ENCODE data around the gene ZNF846.

- TF ChIP-seq REST (IDR thresholded peaks at IDR 0.05; ENCODE audit: unreplicated experiment), result no peak
- no peak for TF ChIP-seq CTCF (conservative IDR thresholded peaks at IDR 0.05; ENCODE audit: low read depth in 2 of 2)
- TF ChIP-seq CREB1 (CRISPR knock-in tag; IDR thresholded peaks at IDR 0.05; ENCODE audit: low read depth), result no peak
- TF ChIP-seq EZH2phosphoT487 (IDR thresholded peaks at IDR 0.05; ENCODE audit: unreplicated experiment), result no peak
- no peak for TF ChIP-seq STAT1 (IDR thresholded peaks at IDR 0.05; ENCODE audit: unreplicated experiment)
- no peak for TF ChIP-seq EZH2 (IDR thresholded peaks at IDR 0.05; ENCODE audit: low read depth, unreplicated experiment)
- no peak for TF ChIP-seq POLR2AphosphoS5 (IDR thresholded peaks at IDR 0.05; ENCODE audit: low read depth)
- no peak for TF ChIP-seq ZNF331 (CRISPR knock-in tag; IDR thresholded peaks at IDR 0.05; ENCODE audit: low read depth)
Measured at GRCh38 chr19:9711815-9712214, 56.7 kb downstream of the ZNF846 start.
